OCI-LY7 (cell line): ENCODE results near the gene EXO1. TPM values are rescaled to one million over a fixed set of nuclear protein-coding genes. Genes with fewer than 3 reads are reported as not detected.

Source experiments
- BruUV-seq: library from RNA; stranded (reverse); fragments of 400-500 nt; replicated peaks from 2 replicates; lab custom pipeline; 2021; lab: Mats Ljungman, UMichigan
- CTCF ChIA-PET: fragments of 300-600 bp; sonication (Branson Sonifier 250); formaldehyde crosslinking; loops from one replicate; lab custom pipeline; 2022; ENCODE audit warnings: antibody characterized with exemption; ENCODE audit not compliant: unreplicated experiment; lab: Charles Lee
- POLR2A ChIA-PET: fragments of 300-600 bp; sonication (Branson Sonifier 250); formaldehyde crosslinking; loops from one replicate; lab custom pipeline; 2022; ENCODE audit warnings: antibody characterized with exemption; lab: Charles Lee
- DNase-seq: peaks from one replicate; pipeline ENCODE4 v3.0.0-alpha.2; 2015; ENCODE audit warnings: low spot score
- H2AFZ ChIP-seq: fragments of 200-600 bp; sonication (generic), shearing (Covaris generic); 2 replicates; pipeline ENCODE4 v1.6.1; 2014; ENCODE audit warnings: mild to moderate bottlenecking, antibody characterized with exemption, low read length, moderate library complexity
- H3K27ac ChIP-seq: fragments of 200-600 bp; sonication (generic); 2 replicates; pipeline ENCODE4 v1.5.1; 2014; ENCODE audit warnings: mixed run types, low read depth, mild to moderate bottlenecking, moderate library complexity, low read length, inconsistent platforms; ENCODE audit not compliant: poor library complexity, severe bottlenecking
- H3K36me3 ChIP-seq: fragments of 200-600 bp; sonication (generic); 2 replicates; pipeline ENCODE4 v1.6.1; 2014; ENCODE audit warnings: mild to moderate bottlenecking, antibody characterized with exemption, low read length, moderate library complexity, mixed read lengths; ENCODE audit not compliant: insufficient read depth
- H3K4me1 ChIP-seq: fragments of 200-600 bp; sonication (generic); 2 replicates; pipeline ENCODE4 v1.5.1; 2014; ENCODE audit warnings: mild to moderate bottlenecking, low read length; ENCODE audit not compliant: insufficient read depth, poor library complexity, severe bottlenecking
- H3K4me2 ChIP-seq: fragments of 200-600 bp; sonication (generic); 2 replicates; pipeline ENCODE4 v1.6.1; 2014; ENCODE audit warnings: mild to moderate bottlenecking, low read length
- H3K4me3 ChIP-seq: fragments of 200-600 bp; sonication (generic); 2 replicates; pipeline ENCODE4 v1.5.1; 2014; ENCODE audit warnings: mild to moderate bottlenecking, low read depth, low read length; ENCODE audit not compliant: poor library complexity, severe bottlenecking
- H3K79me2 ChIP-seq: fragments of 200-600 bp; sonication (generic); 2 replicates; pipeline ENCODE4 v1.6.1; 2016; ENCODE audit warnings: low read depth, mild to moderate bottlenecking, low read length, moderate library complexity, mixed read lengths; ENCODE audit not compliant: insufficient read depth
- H3K9me2 ChIP-seq: fragments of 200-600 bp; sonication (generic); 2 replicates; pipeline ENCODE4 v1.6.1; 2016; ENCODE audit warnings: mild to moderate bottlenecking, low read length, mixed read lengths; ENCODE audit not compliant: insufficient read depth
- H3K9me3 ChIP-seq: fragments of 200-600 bp; sonication (generic); 2 replicates; pipeline ENCODE4 v1.6.1; 2014; ENCODE audit warnings: mild to moderate bottlenecking, mixed run types, low read length, mixed read lengths
- H4K20me1 ChIP-seq: fragments of 200-600 bp; sonication (generic); 2 replicates; pipeline ENCODE4 v1.6.1; 2014; ENCODE audit warnings: mild to moderate bottlenecking, antibody characterized with exemption, low read length, moderate library complexity, mixed read lengths; ENCODE audit not compliant: insufficient read depth
- EZH2phosphoT487 ChIP-seq: fragments of 200-600 bp; sonication (generic); IDR thresholded peaks from 2 replicates; pipeline ENCODE4 v1.6.1; 2018; ENCODE audit warnings: low read depth, borderline replicate concordance, mild to moderate bottlenecking, mixed run types, antibody characterized with exemption, low read length, moderate library complexity, mixed read lengths
- intact Hi-C: fragments of 100-400 bp; cut with micrococcal nuclease; formaldehyde crosslinking; loops from one replicate; pipeline ENCODE4 v1.10.0; 2022; ENCODE audit not compliant: unreplicated experiment
- total RNA-seq, 2 experiments: library from RNA; depleted of rRNA in 1 of 2; stranded (reverse); fragments of >200 nt in 1 of 2; shearing (Covaris generic) in 1 of 2; gene quantifications; 2 replicates each; pipeline ENCODE4 v1.2.3, GENCODE V29; 2014 to 2022
- TF ChIP-seq, protein P1 (sequence below): fragments of 200-600 bp; sonication (generic); conservative IDR thresholded peaks from 2 replicates; pipeline ENCODE4 v1.5.1; 2014; ENCODE audit warnings: mild to moderate bottlenecking, antibody characterized with exemption, low read length, moderate library complexity, mixed read lengths

The EXO1 gene
- total RNA-seq, 2 experiments from 2014 or later, result 60.3 to 66.3 TPM

DNA sequence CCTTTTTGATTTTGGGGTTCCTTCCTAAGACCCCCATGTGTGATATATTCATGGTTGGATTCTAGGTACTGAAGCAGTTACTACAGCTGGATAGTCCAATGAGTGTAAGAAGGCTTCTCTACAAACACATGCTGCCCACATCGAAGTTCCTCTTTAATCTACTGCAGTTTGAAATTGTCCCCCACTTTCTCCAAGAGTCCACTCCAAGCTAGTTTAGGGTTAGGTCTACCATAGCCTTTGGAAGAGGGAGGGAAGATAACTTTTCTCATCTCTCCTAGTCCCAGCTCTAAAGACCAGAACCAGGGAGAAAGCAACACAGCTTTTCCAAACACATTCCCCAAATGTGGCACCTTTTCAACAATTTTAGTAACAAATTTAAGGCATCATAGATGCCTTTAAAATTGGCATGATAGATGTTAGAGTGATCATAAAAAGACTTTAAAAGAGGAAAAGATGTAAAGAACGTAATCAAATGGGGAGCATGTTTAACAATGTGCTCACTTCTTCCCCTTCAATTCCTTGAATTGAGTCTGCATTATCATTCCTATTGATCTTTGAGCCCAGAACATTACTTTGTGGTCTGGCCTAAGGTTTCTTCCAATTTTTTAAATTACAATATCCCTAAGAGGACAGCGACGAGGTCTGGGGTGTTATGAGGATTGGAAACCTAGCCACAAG is 1.0 kb upstream of the EXO1 start:
- peak overlapping the region; percentile 94 for H3K27ac ChIP-seq

DNA sequence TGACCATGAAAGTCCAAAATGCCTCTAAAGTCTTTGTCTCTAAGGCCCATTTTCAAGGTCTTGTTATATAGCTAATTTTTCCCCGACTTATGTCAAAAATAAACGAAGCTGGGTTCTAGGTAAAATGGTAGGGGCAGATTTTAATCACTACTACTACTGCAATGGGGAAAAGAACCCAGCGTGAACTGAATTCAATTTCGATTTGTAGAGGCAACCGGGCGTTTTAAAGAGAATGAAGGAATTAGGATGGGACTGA is 536 bp upstream of the EXO1 start:
- TF ChIP-seq EZH2phosphoT487, result no peak
- TF ChIP-seq, protein P1, sequence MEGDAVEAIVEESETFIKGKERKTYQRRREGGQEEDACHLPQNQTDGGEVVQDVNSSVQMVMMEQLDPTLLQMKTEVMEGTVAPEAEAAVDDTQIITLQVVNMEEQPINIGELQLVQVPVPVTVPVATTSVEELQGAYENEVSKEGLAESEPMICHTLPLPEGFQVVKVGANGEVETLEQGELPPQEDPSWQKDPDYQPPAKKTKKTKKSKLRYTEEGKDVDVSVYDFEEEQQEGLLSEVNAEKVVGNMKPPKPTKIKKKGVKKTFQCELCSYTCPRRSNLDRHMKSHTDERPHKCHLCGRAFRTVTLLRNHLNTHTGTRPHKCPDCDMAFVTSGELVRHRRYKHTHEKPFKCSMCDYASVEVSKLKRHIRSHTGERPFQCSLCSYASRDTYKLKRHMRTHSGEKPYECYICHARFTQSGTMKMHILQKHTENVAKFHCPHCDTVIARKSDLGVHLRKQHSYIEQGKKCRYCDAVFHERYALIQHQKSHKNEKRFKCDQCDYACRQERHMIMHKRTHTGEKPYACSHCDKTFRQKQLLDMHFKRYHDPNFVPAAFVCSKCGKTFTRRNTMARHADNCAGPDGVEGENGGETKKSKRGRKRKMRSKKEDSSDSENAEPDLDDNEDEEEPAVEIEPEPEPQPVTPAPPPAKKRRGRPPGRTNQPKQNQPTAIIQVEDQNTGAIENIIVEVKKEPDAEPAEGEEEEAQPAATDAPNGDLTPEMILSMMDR, result no peak
- peak overlapping the region; percentile 98 for H3K4me3 ChIP-seq
- peak overlapping the region; percentile 88 for H3K4me2 ChIP-seq
- peak overlapping the region; percentile 95 for H2AFZ ChIP-seq
- no peaks in the 10 kb centered on the region for H3K9me3 ChIP-seq
- H3K4me1 ChIP-seq, result peaks cover 26% of the 10 kb centered on the region
- H3K36me3 ChIP-seq, result peaks cover 38% of the 10 kb centered on the region
- intact Hi-C loops, result loop anchor here (5.0 kb wide), 1 partner anchor 235 kb away; no protein-coding TSS in a partner anchor
- peaks cover 43% of the 10 kb centered on the region for H3K79me2 ChIP-seq
- peak overlapping the region; percentile 94 for H3K27ac ChIP-seq
- POLR2A ChIA-PET, result interaction anchor here (0.5 to 1.7 kb wide), 10 partner anchors 10 to 322 kb away, joined by 3 to 4 read pairs (median 3); no protein-coding TSS in a partner anchor
- no TSS peak for BruUV-seq
- CTCF ChIA-PET, result interaction anchor here (1.1 kb wide), 1 partner anchor 250 kb away, joined by 3 read pairs; no protein-coding TSS in a partner anchor
- no peak for DNase-seq
- H4K20me1 ChIP-seq, result peaks cover 15% of the 10 kb centered on the region; the same call in 1 of the 2 replicates
- no peaks in the 10 kb centered on the region for H3K9me2 ChIP-seq

More for the DNA sequence above, 1.0 kb upstream of the EXO1 start:
- TF ChIP-seq, protein P1, result no peak
- TF ChIP-seq EZH2phosphoT487, result no peak
- peak overlapping the region; percentile 95 for H2AFZ ChIP-seq
- H3K4me1 ChIP-seq, result peaks cover 26% of the 10 kb centered on the region
- peaks cover 39% of the 10 kb centered on the region for H3K79me2 ChIP-seq
- TSS peak; percentile 95 for BruUV-seq
- ChIA-PET POLR2A (interaction anchor here (0.5 to 1.7 kb wide), 9 partner anchors 9 to 321 kb away, joined by 3 to 4 read pairs (median 3); no protein-coding TSS in a partner anchor), CTCF (interaction anchor here (1.1 kb wide), 1 partner anchor 249 kb away, joined by 3 read pairs; no protein-coding TSS in a partner anchor)
- no peaks in the 10 kb centered on the region for H3K9me3 ChIP-seq
- H3K4me3 ChIP-seq, result peak overlapping the region; percentile 98
- no peak for DNase-seq
- intact Hi-C loops, result loop anchor here (5.0 kb wide), 1 partner anchor 235 kb away; no protein-coding TSS in a partner anchor
- H4K20me1 ChIP-seq, result peaks cover 15% of the 10 kb centered on the region; the same call in 1 of the 2 replicates
- H3K9me2 ChIP-seq, result no peaks in the 10 kb centered on the region
- peak overlapping the region; percentile 88 for H3K4me2 ChIP-seq
- peaks cover 33% of the 10 kb centered on the region for H3K36me3 ChIP-seq
